HTERT RPE-1 (cell line): ENCODE data around the gene COL5A1.

Experiments
- in situ Hi-C: fragments of 300-500 bp; cut with MboI; formaldehyde crosslinking; loops from 4 replicates; pipeline ENCODE4 v1.14.3; 2020; ENCODE audit warnings: low sequenced_read_pairs

Gene COL5A1

GRCh38 chr9:134641173-134641989, at the start of gene COL5A1:
Gene COL5A1 (plus strand): TSS chr9:134641803. CDS start chr9:134642188, 385 bp downstream.
- in situ Hi-C loops = no loop called here

GRCh38 chr9:134592018-134592818, 49.4 kb upstream of the COL5A1 start:
- in situ Hi-C loops = no loop called here

- in situ Hi-C loops = no loop called here
Measured at GRCh38 chr9:134592819-134593200, 48.8 kb upstream of the COL5A1 start.

- in situ Hi-C loops = no loop called here
Measured at GRCh38 chr9:134593286-134594077, 48.1 kb upstream of the COL5A1 start.

- in situ Hi-C loops = no loop called here
Measured at GRCh38 chr9:134594078-134594941, 47.3 kb upstream of the COL5A1 start.

GRCh38 chr9:134595014-134595413, 46.6 kb upstream of the COL5A1 start:
- in situ Hi-C loops = no loop called here

- in situ Hi-C loops = no loop called here
Measured at GRCh38 chr9:134597041-134597913, 44.3 kb upstream of the COL5A1 start.

GRCh38 chr9:134597957-134598883, 43.4 kb upstream of the COL5A1 start:
- in situ Hi-C loops = no loop called here

- in situ Hi-C loops = no loop called here
Measured at GRCh38 chr9:134598884-134599245, 42.7 kb upstream of the COL5A1 start.

- in situ Hi-C loops = no loop called here
Measured at GRCh38 chr9:134600371-134600770, 41.2 kb upstream of the COL5A1 start.

- in situ Hi-C loops = no loop called here
Measured at GRCh38 chr9:134600836-134601638, 40.6 kb upstream of the COL5A1 start.

GRCh38 chr9:134601764-134602163, 39.8 kb upstream of the COL5A1 start:
- in situ Hi-C loops = no loop called here

GRCh38 chr9:134602547-134603362, 38.8 kb upstream of the COL5A1 start:
- in situ Hi-C loops = no loop called here

- in situ Hi-C loops = no loop called here
Measured at GRCh38 chr9:134604834-134605233, 36.8 kb upstream of the COL5A1 start.

- in situ Hi-C loops = no loop called here
Measured at GRCh38 chr9:134605351-134605965, 36.1 kb upstream of the COL5A1 start.

GRCh38 chr9:134605966-134606357, 35.6 kb upstream of the COL5A1 start:
- in situ Hi-C loops = no loop called here
